Measurements from ENCODE around the gene PHLDB1.

PHLDB1 gene

DNA sequence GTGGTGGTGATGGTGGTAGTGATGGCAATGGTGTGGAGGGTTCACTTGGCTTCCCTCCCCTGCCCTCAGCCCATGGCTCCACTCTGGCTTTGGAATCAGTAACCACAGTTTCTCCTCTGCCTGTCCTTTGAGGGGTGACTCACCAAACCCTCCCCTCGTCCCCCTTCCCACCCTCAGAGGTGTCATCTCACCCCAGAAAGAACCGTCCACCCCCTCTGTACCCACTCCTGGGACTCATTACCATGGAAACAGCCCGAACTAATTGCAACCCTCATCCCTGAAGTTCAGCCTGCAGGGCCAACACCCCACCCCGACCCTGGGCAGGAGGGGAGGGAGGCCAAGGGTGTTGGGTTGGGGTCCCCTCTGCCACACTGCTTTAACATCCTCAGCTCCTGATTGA lies 26.6 kb downstream of the PHLDB1 start:
- DNase-seq: no peak
- in situ Hi-C loops (cut with HindIII; ENCODE audit: low pct_ligation_motif_present, low sequenced_read_pairs): no loop called here
- H3K36me3 ChIP-seq (replicated peaks): peaks cover 96% of the 10 kb centered on the region

DNA sequence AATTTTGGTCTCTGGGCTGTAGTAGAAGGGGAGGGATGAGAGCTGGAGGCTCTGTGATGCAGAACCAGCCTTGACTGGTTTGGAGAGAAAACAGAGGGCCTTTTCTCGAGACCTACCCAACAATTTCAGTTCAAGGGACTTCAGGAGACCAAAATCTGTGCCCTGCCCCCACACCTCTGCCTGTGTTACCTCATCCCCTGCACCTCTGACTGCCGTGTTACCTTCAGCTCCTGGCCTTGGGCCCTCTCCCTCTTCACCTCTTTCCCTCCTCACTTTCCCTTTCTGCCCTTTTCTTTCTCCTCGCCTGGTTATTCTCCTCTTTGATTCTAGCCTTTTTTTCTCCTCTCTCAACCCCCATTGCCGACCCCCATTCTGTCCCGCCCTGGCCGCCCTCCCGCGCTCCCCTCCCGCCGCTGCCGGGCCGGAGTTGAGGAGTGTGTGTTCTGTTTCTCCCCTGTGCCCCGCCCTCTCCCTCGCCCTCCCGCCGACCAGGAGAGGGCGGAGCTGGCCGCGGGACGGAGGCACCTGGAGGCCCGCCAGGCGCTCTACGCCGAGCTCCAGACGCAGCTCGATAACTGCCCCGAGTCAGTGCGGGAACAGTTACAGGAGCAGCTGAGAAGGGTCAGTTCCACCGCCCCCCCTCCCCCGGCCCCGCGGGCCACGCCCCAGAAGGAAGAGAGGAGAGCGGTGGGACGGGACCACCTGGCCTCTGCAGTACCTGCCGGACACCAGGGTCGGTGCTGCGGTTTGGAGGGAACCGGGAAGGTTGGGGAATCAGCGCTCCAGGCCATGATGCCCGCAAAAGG lies 27.2 kb downstream of the PHLDB1 start:
- no peak overlapping the region for H3K4me3 ChIP-seq (ENCODE audit: low read depth, low read length)
- H3K36me3 ChIP-seq (replicated peaks): peaks cover 93% of the 10 kb centered on the region
- in situ Hi-C loops (cut with HindIII; ENCODE audit: low pct_ligation_motif_present, low sequenced_read_pairs): no loop called here

More for the DNA sequence above, 26.6 kb downstream of the PHLDB1 start:
- TF ChIP-seq, protein P1, sequence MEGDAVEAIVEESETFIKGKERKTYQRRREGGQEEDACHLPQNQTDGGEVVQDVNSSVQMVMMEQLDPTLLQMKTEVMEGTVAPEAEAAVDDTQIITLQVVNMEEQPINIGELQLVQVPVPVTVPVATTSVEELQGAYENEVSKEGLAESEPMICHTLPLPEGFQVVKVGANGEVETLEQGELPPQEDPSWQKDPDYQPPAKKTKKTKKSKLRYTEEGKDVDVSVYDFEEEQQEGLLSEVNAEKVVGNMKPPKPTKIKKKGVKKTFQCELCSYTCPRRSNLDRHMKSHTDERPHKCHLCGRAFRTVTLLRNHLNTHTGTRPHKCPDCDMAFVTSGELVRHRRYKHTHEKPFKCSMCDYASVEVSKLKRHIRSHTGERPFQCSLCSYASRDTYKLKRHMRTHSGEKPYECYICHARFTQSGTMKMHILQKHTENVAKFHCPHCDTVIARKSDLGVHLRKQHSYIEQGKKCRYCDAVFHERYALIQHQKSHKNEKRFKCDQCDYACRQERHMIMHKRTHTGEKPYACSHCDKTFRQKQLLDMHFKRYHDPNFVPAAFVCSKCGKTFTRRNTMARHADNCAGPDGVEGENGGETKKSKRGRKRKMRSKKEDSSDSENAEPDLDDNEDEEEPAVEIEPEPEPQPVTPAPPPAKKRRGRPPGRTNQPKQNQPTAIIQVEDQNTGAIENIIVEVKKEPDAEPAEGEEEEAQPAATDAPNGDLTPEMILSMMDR (IDR thresholded peaks at IDR 0.05; ENCODE audit: low read depth, low read length, missing control alignments): no peak
- Histone ChIP-seq H3K27ac (no peak overlapping the region), H3K27me3 (replicated peaks) (no peaks in the 10 kb centered on the region), H3K4me3 (ENCODE audit: low read depth, low read length) (no peak overlapping the region)

DNA sequence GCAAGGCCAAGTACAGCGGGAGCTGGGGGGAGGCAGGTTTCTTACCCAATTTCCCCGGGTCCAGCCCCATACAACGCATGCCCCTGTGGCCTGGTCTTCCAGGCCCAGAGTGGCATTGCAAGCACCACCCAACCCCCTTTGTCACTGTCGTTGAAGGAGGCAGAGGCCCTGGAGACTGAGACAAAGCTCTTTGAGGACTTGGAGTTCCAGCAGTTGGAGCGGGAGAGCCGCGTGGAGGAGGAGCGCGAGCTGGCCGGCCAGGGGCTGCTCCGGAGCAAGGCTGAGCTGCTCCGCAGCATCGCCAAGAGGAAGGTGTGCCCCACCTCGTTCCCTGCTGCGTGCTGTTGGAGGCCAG lies 27.8 kb downstream of the PHLDB1 start:
- no peak overlapping the region for H3K27ac ChIP-seq

More for the DNA sequence above, 27.2 kb downstream of the PHLDB1 start:
- Histone ChIP-seq H3K27me3 (replicated peaks) (no peaks in the 10 kb centered on the region), H3K27ac (no peak overlapping the region)
- DNase-seq: no peak
- TF ChIP-seq, protein P1 (IDR thresholded peaks at IDR 0.05; ENCODE audit: low read depth, low read length, missing control alignments): no peak

DNA sequence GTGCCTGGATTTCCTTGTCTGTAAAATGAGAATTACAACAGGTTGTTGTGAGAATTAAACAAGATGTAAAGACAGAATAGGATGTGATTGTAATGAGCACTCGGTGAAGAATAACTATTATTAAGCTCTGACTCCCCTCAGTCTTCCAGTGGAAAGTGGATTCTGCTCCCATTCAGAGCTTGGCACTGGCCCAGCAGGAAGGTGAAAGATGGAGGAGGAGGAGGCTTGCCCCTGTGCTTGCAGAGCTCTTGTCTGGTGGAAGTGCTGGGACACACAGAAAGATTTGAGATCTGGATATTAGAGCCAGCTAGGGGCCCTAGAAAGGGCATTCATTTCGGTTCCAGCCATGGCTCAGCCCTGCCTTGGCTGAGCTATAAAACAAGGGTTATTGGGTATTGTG lies 28.2 kb downstream of the PHLDB1 start:
- H3K27me3 ChIP-seq (replicated peaks): no peaks in the 10 kb centered on the region
- no peak for DNase-seq
- no peak overlapping the region for H3K27ac ChIP-seq
- H3K4me3 ChIP-seq (ENCODE audit: low read depth, low read length): no peak overlapping the region
- H3K36me3 ChIP-seq (replicated peaks): peaks cover 93% of the 10 kb centered on the region
- in situ Hi-C loops (cut with HindIII; ENCODE audit: low pct_ligation_motif_present, low sequenced_read_pairs): no loop called here
- TF ChIP-seq, protein P1 (IDR thresholded peaks at IDR 0.05; ENCODE audit: low read depth, low read length, missing control alignments): no peak

More for the DNA sequence above, 27.8 kb downstream of the PHLDB1 start:
- TF ChIP-seq, protein P1 (IDR thresholded peaks at IDR 0.05; ENCODE audit: low read depth, low read length, missing control alignments): no peak
- Histone ChIP-seq H3K36me3 (replicated peaks) (peaks cover 93% of the 10 kb centered on the region), H3K27me3 (replicated peaks) (no peaks in the 10 kb centered on the region), H3K4me3 (ENCODE audit: low read depth, low read length) (no peak overlapping the region)
- in situ Hi-C loops (cut with HindIII; ENCODE audit: low pct_ligation_motif_present, low sequenced_read_pairs): no loop called here
- no peak for DNase-seq

DNA sequence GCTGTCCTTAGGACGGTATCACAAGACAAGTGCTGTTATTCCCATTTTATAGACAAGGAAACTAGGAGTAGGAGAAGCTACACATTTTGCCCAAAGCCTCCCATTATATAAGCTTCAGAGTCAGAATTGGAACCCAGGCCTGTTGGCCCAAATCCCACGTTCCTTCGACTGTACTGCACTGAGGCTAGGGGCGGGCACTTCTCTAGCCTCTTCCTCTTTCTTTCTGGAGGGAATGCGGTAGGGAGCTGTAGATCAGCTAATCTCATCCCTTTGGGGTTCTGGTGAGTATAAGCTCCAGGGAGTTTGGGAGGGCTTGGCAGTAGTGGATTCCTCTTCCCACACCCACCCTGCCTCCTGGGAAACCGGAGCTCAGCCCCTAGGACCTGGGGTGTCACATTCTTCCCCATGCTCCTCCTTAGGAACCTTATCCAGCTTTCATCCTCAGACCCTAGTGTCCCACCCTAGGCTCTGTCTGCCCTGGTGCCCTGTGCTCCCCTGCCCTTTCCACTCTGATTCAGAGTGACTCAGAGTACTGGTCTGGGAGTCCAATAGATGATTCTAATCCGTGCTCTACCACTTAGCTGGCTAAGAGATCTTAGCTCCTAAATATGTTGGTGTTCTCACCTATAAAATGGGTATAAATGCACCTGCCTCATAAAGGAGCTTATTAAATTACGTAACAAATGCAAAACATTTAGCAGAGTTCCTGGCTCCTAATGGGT lies 29.3 kb downstream of the PHLDB1 start:
- Histone ChIP-seq H3K36me3 (replicated peaks) (peaks cover 91% of the 10 kb centered on the region), H3K27ac (no peak overlapping the region), H3K4me3 (ENCODE audit: low read depth, low read length) (no peak overlapping the region), H3K27me3 (replicated peaks) (no peaks in the 10 kb centered on the region)
- DNase-seq: no peak
- in situ Hi-C loops (cut with HindIII; ENCODE audit: low pct_ligation_motif_present, low sequenced_read_pairs): no loop called here
- TF ChIP-seq, protein P1 (IDR thresholded peaks at IDR 0.05; ENCODE audit: low read depth, low read length, missing control alignments): no peak

Data from brain microvascular endothelial cell (primary cell).